A549 (cell line): ENCODE measurements around the gene SCAMP1.

Experiments
- CTCF ChIP-seq: fragments of >200 bp; sonication (Bioruptor Twin); formaldehyde crosslinking; IDR thresholded peaks from 3 replicates; pipeline ENCODE4 v1.5.1; 2016
- EP300 ChIP-seq, 2 experiments: fragments of >200 bp; sonication (Bioruptor Twin); formaldehyde crosslinking; IDR thresholded peaks; 2 replicates in 1 of 2; 3 replicates in 1 of 2; pipeline ENCODE4 v1.6.1; 2016 to 2017
- HMGXB4 ChIP-seq: fragments of 250-450 bp; sonication (Bioruptor Pico); IDR thresholded peaks from 2 replicates; pipeline ENCODE4 v1.5.0; 2021; ENCODE audit warnings: mild to moderate bottlenecking, moderate library complexity, borderline replicate concordance
- MAZ ChIP-seq: fragments of 150-350 bp; IDR thresholded peaks from 2 replicates; pipeline ENCODE4 v1.6.1; 2014; ENCODE audit warnings: antibody characterized with exemption, low read depth, low read length, borderline replicate concordance

GRCh38 chr5:78522476-78523260 lies 162.3 kb downstream of the SCAMP1 start:
- no peak for TF ChIP-seq CTCF
- TF ChIP-seq MAZ, result no peak
- no peak for TF ChIP-seq EP300 (IDR thresholded peaks at IDR 0.05)
- no peak for TF ChIP-seq HMGXB4
